Ramos (cell line): ENCODE results near the gene APBA2.
"Not testable (repeated sequence)": the region's sequence is repeated elsewhere in the genome, so short reads cannot be mapped to it uniquely, and the experiment has no call there.

Experiments
- in situ Hi-C: fragments of 300-500 bp; cut with MboI; formaldehyde crosslinking; loops from one replicate; pipeline ENCODE4 v1.14.3; 2022; ENCODE audit warnings: low sequenced_read_pairs; ENCODE audit not compliant: unreplicated experiment

Gene APBA2

GRCh38 chr15:28876131-28876844 lies 9.5 kb upstream of the APBA2 start:
- in situ Hi-C loops = no loop called here

- in situ Hi-C loops = no loop called here
Observed at GRCh38 chr15:28876845-28877185, 9.0 kb upstream of the APBA2 start.

- in situ Hi-C loops = no loop called here
Observed at GRCh38 chr15:28878209-28878608, 7.6 kb upstream of the APBA2 start.

GRCh38 chr15:28879551-28879950 lies 6.2 kb upstream of the APBA2 start:
- in situ Hi-C loops = no loop called here

GRCh38 chr15:28880680-28881079 lies 5.1 kb upstream of the APBA2 start:
- in situ Hi-C loops = no loop called here

- in situ Hi-C loops = no loop called here
Observed at GRCh38 chr15:28881170-28881569, 4.6 kb upstream of the APBA2 start.

DNA sequence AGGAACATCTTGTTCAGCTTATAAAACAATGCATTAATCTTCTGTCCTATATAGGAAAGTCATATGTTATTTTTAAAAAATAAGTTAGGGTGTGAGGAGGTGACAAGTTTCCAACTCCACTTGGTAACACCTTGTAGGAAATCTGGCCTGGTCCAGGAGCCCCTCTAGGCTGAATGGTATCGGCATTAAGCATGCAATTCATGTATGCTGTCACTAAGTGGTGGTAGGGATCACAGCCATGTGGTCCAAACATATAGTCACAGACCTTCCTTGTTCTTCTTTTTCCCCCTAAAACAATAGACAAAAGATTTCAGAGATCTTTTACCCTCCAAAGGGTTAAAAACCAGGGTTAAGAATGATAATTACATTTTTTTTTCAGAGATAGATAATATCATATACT lies 4.2 kb upstream of the APBA2 start:
- in situ Hi-C loops = no loop called here

- in situ Hi-C loops = no loop called here
Observed at GRCh38 chr15:28884151-28884940, 1.4 kb upstream of the APBA2 start.

- in situ Hi-C loops = no loop called here
Observed at GRCh38 chr15:28885128-28885629, 595 bp upstream of the APBA2 start.

- in situ Hi-C loops = no loop called here
Observed at GRCh38 chr15:28886431-28887338, 911 bp downstream of the APBA2 start.

DNA sequence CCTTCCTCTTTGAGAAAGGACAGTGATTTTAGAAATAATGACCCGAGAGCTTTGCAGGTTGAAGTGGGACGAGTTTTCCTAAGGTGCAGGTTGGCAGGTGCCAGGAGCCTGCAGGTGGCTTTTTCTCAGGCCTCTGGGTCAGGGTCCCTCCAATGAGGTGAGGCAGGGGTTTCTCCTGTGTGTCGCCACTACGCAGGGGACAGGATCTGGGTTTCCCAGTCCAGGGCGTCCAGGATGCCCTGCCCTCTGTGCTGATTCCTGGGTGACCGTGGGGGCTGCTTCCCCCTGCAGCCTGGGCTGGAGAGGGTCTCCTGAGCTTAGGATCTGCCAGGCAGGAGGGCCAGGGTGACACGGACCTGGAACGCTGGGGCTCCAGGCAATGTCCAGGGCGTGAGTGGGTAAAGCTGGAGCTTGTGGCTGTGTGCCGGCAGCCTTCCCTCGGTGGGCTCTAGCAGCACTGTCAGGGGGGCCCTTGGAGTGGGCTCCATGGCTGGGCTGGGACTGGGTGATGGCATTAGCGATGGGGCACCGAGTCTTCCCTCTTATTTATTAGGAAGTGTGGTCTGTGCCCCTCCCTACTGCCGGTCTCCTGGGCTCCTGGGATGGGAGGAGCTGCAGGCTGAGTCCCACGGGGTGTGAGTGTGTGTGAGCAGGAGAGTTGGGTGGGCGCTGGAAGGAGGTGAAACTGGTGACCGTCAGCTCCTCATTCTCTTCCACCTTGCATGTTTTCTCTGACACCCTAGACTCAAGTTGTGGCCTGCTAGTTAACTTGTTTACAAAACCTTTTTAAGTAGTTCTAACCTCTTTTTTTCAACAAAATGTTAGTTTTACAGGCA lies 1.8 kb downstream of the APBA2 start:
- in situ Hi-C loops = no loop called here

- in situ Hi-C loops = no loop called here
Observed at GRCh38 chr15:28888302-28888894, 2.6 kb downstream of the APBA2 start.

- in situ Hi-C loops = no loop called here
Observed at GRCh38 chr15:28888900-28889299, 3.1 kb downstream of the APBA2 start.

DNA sequence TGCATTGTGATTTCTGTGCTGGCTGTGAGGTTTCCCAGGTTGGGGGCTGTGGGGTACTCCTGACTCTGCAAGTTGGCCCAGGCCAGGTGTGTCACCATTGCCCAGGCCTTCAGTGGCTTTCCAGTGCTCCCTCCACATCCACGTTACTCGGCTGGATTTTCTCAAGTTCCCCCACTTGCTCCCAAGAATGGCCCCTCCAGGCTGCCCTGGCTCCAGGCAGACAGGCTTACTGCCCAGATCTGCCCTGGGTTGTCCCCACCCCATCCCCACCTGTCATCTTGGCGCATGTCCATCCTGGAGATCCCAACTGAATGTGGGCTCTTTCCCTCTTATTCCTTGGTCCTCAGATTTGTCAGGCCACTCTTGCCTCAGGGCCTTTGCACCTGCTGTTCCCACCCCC lies 3.6 kb downstream of the APBA2 start:
- in situ Hi-C loops = no loop called here

DNA sequence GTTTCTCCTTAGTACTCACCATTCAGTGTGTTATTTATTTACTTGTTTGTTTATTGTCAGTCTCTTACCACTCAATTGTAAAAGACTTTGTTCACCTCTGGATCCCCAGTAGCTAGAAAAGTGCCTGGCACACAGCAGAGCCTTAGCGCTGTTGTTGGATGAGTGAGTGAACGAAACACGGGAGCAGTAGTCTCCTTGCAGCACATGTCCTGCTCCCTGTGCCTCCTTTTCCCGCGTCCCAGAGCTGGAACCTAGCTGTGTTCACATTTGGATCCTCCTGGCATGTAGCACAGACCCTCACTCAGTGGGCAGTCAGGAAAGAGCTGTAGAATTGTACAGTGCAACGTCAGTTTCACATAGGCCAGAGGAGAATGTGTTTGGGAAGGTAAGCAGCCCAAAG lies 4.1 kb downstream of the APBA2 start:
- in situ Hi-C loops = not testable (repeated sequence)

DNA sequence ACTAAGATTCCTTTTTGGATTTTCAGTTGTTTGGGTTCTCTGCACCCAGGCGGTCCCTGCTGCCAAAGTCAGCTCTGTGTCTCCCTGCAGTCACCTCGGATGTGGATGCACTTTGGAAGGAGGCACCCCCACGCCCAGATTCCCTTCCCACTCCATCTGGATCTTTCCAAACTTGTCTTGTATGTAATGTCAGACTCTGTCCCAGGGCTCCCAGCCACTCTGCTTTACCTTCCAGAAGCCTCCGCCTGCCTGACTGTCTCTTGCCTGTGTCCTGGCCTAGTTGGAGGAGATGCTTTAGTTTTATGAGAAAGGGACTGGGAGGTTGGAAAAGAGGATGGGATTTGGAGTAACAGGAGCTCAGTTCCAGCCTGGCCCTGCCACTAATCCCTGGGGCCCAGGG lies 4.5 kb downstream of the APBA2 start:
- in situ Hi-C loops = not testable (repeated sequence)

DNA sequence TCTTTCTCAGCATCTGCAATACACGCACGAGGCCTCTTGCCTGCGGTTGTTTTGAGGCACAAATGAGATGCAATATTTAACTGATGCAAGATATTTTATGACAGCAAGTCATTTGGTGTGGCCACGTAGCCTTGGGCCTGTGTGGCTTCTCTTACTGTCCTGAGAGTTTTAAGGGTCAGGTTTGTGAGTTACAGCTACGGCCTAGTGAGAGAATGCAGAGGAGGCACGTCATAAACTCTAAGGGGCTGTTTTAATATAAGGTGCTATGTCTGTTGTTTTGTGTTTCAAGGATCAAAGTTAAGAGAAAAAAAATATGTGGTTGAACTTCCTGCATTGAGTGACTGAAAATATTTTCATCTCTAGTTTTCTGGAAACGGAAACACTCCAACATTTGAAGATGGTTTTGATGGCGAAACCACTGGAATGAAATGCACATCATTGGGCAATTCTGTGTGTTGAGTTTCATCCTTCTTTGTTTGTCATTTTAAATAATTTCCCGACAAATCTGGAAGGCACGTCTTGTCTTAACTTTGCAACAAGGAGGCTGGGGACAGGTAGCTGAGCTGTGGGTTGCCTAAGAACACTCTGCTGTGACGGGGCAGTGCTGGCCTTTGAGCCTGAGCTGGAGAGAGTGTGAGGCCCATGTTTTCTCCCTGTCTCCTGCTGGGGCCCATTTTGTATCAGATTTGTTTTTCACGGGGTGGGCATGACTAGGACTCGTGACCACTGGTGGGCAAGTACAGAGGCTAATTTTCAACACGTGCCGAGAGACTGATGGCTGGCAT lies 5.1 kb downstream of the APBA2 start:
- in situ Hi-C loops = no loop called here

DNA sequence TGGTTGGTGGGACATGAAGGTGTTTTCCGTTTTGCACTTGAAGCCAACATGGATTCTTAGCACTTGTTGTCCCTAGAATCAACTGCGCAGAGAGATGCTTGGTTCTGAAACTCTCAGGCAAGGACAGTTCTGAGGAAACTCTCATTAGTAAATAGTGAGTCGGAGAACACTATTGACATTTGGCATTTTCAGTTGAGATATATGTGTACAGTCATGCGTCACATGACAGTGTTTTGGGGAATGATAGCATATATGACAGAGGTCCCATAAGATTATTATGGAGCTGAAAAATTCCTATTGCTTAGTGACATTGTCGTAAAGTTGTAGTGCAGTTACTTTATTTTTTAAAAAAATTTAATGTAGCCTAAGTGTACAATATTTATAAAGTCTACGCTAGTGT lies 5.8 kb downstream of the APBA2 start:
- in situ Hi-C loops = no loop called here
